Measurements from ENCODE around the gene C1QBP. TPM values are rescaled to one million over a fixed set of nuclear protein-coding genes. Genes with fewer than 3 reads are reported as not detected.

C1QBP gene
- total RNA-seq, 1 experiment from 2014 or later: 225 TPM

- TF ChIP-seq SIN3A (IDR thresholded peaks at IDR 0.05; ENCODE audit: borderline replicate concordance, insufficient read depth, low read depth, low read length) (no peak), REST (IDR thresholded peaks at IDR 0.05; ENCODE audit: insufficient read depth in 1 of 2, low read depth in 2 of 2, low read length in 1 of 2) (no peak), CTCF (IDR thresholded peaks at IDR 0.05) (no peak), TCF7L2 (IDR thresholded peaks at IDR 0.05; ENCODE audit: low read depth, low read length) (no peak), POLR2AphosphoS5 (IDR thresholded peaks at IDR 0.05; ENCODE audit: low read depth, low read length) (no peak)
- no peaks in the 10 kb centered on the region for H3K4me1 ChIP-seq (ENCODE audit: control insufficient read depth, insufficient read depth, low read length)
- POLR2A ChIA-PET: no interaction called here
- BruUV-seq (replicated peaks): no TSS peak
- CTCF ChIA-PET: no interaction called here
- intact Hi-C loops (cut with micrococcal nuclease; ENCODE audit: unreplicated experiment): no loop called here
- H3K4me3 ChIP-seq (ENCODE audit: low read depth in 2 of 2, low read length in 2 of 2): no peak overlapping the region
- peaks cover 29% of the 10 kb centered on the region for H3K36me3 ChIP-seq (ENCODE audit: control insufficient read depth, insufficient read depth, low read length)
- H3K27me3 ChIP-seq (ENCODE audit: control insufficient read depth, insufficient read depth, low read length): no peaks in the 10 kb centered on the region
- H3K9me3 ChIP-seq (ENCODE audit: control insufficient read depth, insufficient read depth, low read depth, low read length): no peaks in the 10 kb centered on the region
- no peak for DNase-seq (ENCODE audit: low read depth, low spot score)
- in situ Hi-C loops (cut with HindIII; ENCODE audit: low pct_unique_long_range_greater_than_20kb, low sequenced_read_pairs): no loop called here
- no peak for ATAC-seq
- H3K27ac ChIP-seq (ENCODE audit: low read length): no peak overlapping the region
These were observed 8.4 kb downstream of the C1QBP start for GRCh38 chr17:5430413-5430999.

GRCh38 chr17:5429191-5429887 is 9.6 kb downstream of the C1QBP start:
- no TSS peak for BruUV-seq (replicated peaks)
- DNase-seq (ENCODE audit: low read depth, low spot score): no peak
- in situ Hi-C loops (cut with HindIII; ENCODE audit: low pct_unique_long_range_greater_than_20kb, low sequenced_read_pairs): no loop called here
- CTCF ChIA-PET: no interaction called here
- H3K27ac ChIP-seq (ENCODE audit: low read length): no peak overlapping the region
- H3K4me3 ChIP-seq (ENCODE audit: low read depth in 2 of 2, low read length in 2 of 2): no peak overlapping the region
- intact Hi-C loops (cut with micrococcal nuclease; ENCODE audit: unreplicated experiment): no loop called here
- POLR2A ChIA-PET: interaction anchor here (0.7 kb wide), 1 partner anchor 22 kb away, joined by 3 read pairs; no protein-coding TSS in a partner anchor
- TF ChIP-seq CTCF (IDR thresholded peaks at IDR 0.05) (no peak), REST (IDR thresholded peaks at IDR 0.05; ENCODE audit: insufficient read depth in 1 of 2, low read depth in 2 of 2, low read length in 1 of 2) (no peak), SIN3A (IDR thresholded peaks at IDR 0.05; ENCODE audit: borderline replicate concordance, insufficient read depth, low read depth, low read length) (no peak), TCF7L2 (IDR thresholded peaks at IDR 0.05; ENCODE audit: low read depth, low read length) (no peak), POLR2AphosphoS5 (IDR thresholded peaks at IDR 0.05; ENCODE audit: low read depth, low read length) (no peak)
- ATAC-seq: no peak
- H3K9me3 ChIP-seq (ENCODE audit: control insufficient read depth, insufficient read depth, low read depth, low read length): no peaks in the 10 kb centered on the region
- no peaks in the 10 kb centered on the region for H3K4me1 ChIP-seq (ENCODE audit: control insufficient read depth, insufficient read depth, low read length)
- H3K36me3 ChIP-seq (ENCODE audit: control insufficient read depth, insufficient read depth, low read length): peaks cover 32% of the 10 kb centered on the region
- no peaks in the 10 kb centered on the region for H3K27me3 ChIP-seq (ENCODE audit: control insufficient read depth, insufficient read depth, low read length)

Data from Panc1 (cell line).